Activated CD4-positive, alpha-beta T cell treated with anti-CD3 and anti-CD28 coated beads, Interleukin-10, Interleukin-2, amounts not matched to agents 100 ng/mL and 50 ng/mL, durations not matched to agents 16 hours and 8 hours (primary cell): ENCODE measurements around the gene C6orf132.

Experiments
- DNase-seq: peaks from one replicate; pipeline ENCODE4 v3.0.0-alpha.2; 2020

Gene C6orf132

GRCh38 chr6:42104095-42104803 lies 38.2 kb downstream of the C6orf132 start:
- DNase-seq, result peak; percentile 85

- no peak for DNase-seq
Observed at GRCh38 chr6:42103753-42104094, 38.7 kb downstream of the C6orf132 start.

DNA sequence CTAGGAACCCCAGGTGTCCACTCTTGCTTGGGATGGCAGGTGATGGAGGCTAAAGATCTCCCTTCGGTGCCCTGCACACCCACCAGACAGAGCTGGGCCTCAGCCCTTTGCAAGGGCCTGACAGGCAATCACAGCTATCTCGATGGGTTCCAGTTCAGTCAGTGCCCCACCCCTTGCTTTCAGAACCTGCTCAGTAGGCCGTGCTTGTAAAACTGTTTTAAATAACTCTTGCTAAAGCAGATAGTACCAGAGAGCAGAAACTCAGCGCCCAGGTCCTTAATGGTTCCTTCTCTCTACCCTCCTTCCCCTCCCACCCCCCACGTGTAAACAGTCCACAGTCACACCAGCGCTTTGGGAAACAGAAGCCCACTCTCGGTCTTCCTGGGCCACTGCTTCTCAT lies 39.2 kb downstream of the C6orf132 start:
- DNase-seq, result no peak

DNA sequence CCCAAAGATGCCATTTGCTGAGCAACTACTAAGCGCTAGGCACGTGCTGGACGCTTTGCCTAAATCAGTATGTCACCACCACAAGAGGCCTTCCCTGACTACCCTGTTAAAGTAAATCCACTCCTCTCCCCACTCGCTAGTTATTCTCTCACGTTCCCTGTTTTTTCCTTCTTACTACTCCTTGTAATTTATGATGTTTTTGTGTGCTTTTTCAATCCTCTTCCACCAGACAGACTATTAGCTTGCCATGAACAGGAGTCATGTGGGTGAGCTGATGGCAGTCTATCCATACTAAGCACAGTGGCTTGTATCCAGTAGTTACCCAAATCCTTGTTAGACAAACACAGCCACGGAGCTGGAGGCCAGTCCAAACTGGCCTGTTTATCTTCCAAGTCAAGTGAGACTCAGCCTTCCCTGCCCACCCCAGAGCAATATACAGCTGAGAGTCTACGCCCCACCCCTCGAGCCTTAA lies 41.2 kb downstream of the C6orf132 start:
- DNase-seq, result no peak

GRCh38 chr6:42100029-42100901 lies 42.2 kb downstream of the C6orf132 start:
- DNase-seq, result peak; percentile 80

- DNase-seq, result peak; percentile 81
Observed at GRCh38 chr6:42099340-42100028, 42.9 kb downstream of the C6orf132 start.

GRCh38 chr6:42095776-42096541 lies 46.5 kb downstream of the C6orf132 start:
- DNase-seq, result no peak

- DNase-seq, result no peak
Observed at GRCh38 chr6:42095094-42095493, 47.3 kb downstream of the C6orf132 start.

- DNase-seq, result no peak
Observed at GRCh38 chr6:42093582-42094329, 48.7 kb downstream of the C6orf132 start.

DNA sequence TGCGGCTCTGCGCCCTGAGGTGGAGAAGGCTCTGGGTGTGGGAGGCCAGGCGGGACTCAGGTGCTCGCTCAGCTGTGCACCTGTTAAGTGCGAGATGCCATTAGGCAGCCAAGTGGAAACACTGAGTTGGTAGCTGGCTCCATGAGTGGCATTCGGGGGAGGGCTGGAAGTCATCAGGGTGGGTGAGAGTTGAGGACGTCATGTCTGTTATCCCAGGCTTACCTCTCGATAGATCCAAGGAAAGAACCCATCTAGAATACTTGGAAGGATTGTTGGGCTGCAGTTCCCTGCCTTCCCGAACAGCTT lies 50.7 kb downstream of the C6orf132 start:
- no peak for DNase-seq

- DNase-seq, result no peak
Observed at GRCh38 chr6:42090819-42091717, 51.4 kb downstream of the C6orf132 start.

- no peak for DNase-seq
Observed at GRCh38 chr6:42088101-42088591, 54.3 kb downstream of the C6orf132 start.

DNA sequence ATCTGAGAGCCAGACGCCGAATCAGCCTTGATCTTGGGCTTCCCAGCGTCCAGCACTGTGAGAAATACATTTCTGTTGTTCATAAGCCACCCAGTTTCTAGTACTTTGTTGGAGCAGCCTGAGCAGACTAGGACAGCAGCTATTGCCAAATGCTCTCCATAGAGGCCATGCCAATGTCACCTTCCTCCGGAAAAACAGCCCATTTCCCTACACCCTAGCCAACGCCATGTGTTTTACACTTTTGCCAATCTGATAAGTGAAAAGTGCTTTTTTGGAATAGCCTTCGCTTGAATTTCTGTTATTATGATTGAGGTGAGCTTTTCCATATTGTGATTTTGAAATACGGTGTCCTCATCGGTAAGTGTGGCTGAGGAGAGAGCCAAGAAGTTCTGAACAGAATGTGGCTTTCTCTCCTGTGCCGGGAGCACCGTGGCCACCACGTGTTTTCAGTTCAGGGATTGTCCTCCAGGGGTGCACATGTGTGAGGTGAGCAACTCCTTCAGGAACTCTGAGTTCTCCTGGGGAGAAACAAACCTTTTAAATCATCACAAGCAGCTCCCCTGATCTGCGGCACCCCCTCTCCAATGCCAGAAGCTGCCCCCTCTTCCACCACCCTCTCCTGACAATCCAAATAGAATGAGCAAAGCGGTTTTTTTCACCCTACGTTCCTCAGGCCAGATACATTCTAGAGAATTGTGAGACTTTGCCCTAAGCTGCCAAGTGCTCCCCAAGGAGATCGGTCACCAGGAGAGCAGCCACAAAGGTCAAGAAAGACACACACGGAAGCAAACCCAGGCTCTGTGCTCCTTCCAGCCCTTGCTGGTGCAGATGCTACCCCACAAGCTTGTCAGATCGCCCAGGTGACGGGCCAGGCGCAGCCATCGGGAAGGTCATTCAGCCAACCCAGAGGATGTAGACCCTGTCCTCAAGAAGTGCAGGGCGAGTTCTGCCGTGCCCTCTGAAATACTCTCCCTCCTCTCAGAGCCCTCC lies 56.1 kb downstream of the C6orf132 start:
- DNase-seq, result no peak

- no peak for DNase-seq
Observed at GRCh38 chr6:42084889-42085288, 57.5 kb downstream of the C6orf132 start.

GRCh38 chr6:42083530-42083929 lies 58.9 kb downstream of the C6orf132 start:
- DNase-seq, result no peak

- DNase-seq, result no peak
Observed at GRCh38 chr6:42079941-42080464, 62.4 kb downstream of the C6orf132 start.

GRCh38 chr6:42078386-42078785 lies 64.0 kb downstream of the C6orf132 start:
- DNase-seq, result no peak

DNA sequence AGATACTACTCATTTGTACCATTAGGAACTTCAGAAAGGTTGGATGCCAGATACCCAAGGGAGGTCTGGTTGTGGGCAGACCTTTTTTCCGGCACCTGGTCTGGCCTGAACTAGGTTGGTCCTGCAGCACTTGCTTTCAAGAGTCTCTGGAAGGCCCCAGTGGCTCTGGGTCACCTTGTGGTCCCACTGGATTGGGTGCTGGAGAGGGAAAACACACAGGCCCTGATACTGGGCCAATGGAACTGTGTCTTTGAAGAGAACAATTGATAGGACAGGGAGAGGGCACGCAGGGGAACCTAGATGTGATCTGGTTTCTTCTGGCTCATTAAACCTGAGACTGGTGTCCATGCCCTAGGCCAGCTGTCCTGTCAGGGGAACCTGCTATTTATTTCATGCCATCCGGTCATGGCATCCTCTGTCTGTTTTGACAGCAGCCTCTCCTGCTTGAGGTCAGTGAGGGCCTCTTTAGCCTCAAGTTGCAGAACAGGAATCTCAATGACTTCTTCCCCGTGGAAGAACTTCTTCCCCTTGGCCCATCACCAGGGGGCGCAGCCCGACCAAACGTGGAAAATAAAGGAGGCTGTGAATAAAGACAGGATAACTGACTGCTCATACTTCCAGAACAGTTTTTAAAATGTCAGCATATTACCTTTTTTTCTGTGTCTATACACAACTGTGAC lies 67.1 kb downstream of the C6orf132 start:
- peak; percentile 59 for DNase-seq

DNA sequence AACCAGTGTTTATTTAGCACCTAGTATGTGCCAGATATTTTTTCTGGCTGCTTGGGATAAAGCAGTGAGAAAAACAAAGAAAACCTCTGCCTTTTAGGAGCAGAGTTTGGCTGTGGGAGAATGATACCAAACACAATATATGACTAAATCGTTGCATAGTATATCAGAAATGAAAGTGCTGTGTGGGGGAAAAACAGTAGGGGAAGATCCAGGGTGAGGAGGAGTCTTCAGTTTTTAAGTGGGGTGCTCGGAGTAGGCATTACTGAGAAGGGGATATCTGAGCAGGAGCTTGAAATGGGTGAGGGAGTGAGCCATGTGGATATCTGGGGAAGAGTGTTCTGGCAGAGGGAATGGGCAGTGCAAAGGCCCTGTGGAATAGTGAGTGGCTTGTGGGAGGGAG lies 69.1 kb downstream of the C6orf132 start:
- DNase-seq, result no peak
